Fibroblast of lung (primary cell): ENCODE measurements around the gene NAV1. TPM values are rescaled to one million over a fixed set of nuclear protein-coding genes. Genes with fewer than 3 reads are reported as not detected.
"Not testable (repeated sequence)": the region's sequence is repeated elsewhere in the genome, so short reads cannot be mapped to it uniquely, and the experiment has no call there.

Experiments
- DNase-seq, 2 donors: peaks; one replicate each; pipeline versions ENCODE4 v3.0.0 to v3.0.0-alpha.2; 2010; ENCODE audit warnings: low read depth in 2 of 2
- H2AFZ ChIP-seq: 2 replicates; pipeline ENCODE4 v1.5.1; 2012; ENCODE audit warnings: low read length, control low read depth, inconsistent platforms
- H3K27ac ChIP-seq: 2 replicates; pipeline ENCODE4 v1.5.1; 2011; ENCODE audit warnings: low read length, control low read depth; ENCODE audit not compliant: insufficient read depth
- H3K27me3 ChIP-seq: 2 replicates; pipeline ENCODE4 v1.5.1; 2011; ENCODE audit warnings: mild to moderate bottlenecking, low read length; ENCODE audit not compliant: control insufficient read depth, insufficient read depth
- H3K36me3 ChIP-seq: 2 replicates; pipeline ENCODE4 v1.5.1; 2011; ENCODE audit warnings: low read length; ENCODE audit not compliant: control insufficient read depth, insufficient read depth
- H3K4me1 ChIP-seq: 2 replicates; pipeline ENCODE4 v1.5.1; 2011; ENCODE audit warnings: low read length; ENCODE audit not compliant: control insufficient read depth, insufficient read depth; ENCODE audit errors: extremely low read depth
- H3K4me2 ChIP-seq: 2 replicates; pipeline ENCODE4 v1.5.1; 2011; ENCODE audit warnings: low read length, control low read depth; ENCODE audit not compliant: insufficient read depth; ENCODE audit errors: extremely low read depth
- H3K4me3 ChIP-seq, 4 experiments: fragments of 200-600 bp in 1 of 4; sonication (generic) in 1 of 4; replicated peaks in 1 of 4; 2 replicates each; pipeline ENCODE4 v1.5.1; 2011 to 2016; ENCODE audit warnings: low read length in 4 of 4, low read depth in 3 of 4, mild to moderate bottlenecking in 3 of 4, control low read depth in 2 of 4, inconsistent platforms in 1 of 4, mixed read lengths in 1 of 4; ENCODE audit not compliant: insufficient read depth in 1 of 4; ENCODE audit errors: control extremely low read depth in 1 of 4
- H3K79me2 ChIP-seq: 2 replicates; pipeline ENCODE4 v1.5.1; 2012; ENCODE audit warnings: mild to moderate bottlenecking, low read length, inconsistent platforms; ENCODE audit not compliant: control insufficient read depth, insufficient read depth
- H3K9ac ChIP-seq: 2 replicates; pipeline ENCODE4 v1.5.1; 2011; ENCODE audit warnings: mild to moderate bottlenecking, low read length, control low read depth; ENCODE audit not compliant: insufficient read depth
- H3K9me3 ChIP-seq: 2 replicates; pipeline ENCODE4 v1.5.1; 2012; ENCODE audit warnings: low read depth, low read length; ENCODE audit not compliant: control insufficient read depth, insufficient read depth
- H4K20me1 ChIP-seq: 2 replicates; pipeline ENCODE4 v1.5.1; 2011; ENCODE audit warnings: low read length; ENCODE audit not compliant: control insufficient read depth, insufficient read depth; ENCODE audit errors: extremely low read depth
- CTCF ChIP-seq, 2 donors: IDR thresholded peaks in 1 of 2; conservative IDR thresholded peaks in 1 of 2; 1 replicate in 1 of 2; 2 replicates in 1 of 2; pipeline ENCODE4 v1.5.1; 2011 to 2012; ENCODE audit warnings: low read length in 2 of 2, control low read depth in 1 of 2, inconsistent platforms in 1 of 2, low read depth in 1 of 2, mild to moderate bottlenecking in 1 of 2
- EZH2 ChIP-seq: IDR thresholded peaks from 2 replicates; pipeline ENCODE4 v1.5.1; 2012; ENCODE audit warnings: low read length, control low read depth, mild to moderate bottlenecking; ENCODE audit errors: missing control alignments
- polyA plus RNA-seq, 2 donors: library from polyadenylated mRNA; depleted of rRNA in 1 of 2; stranded (reverse) in 1 of 2; unstranded in 1 of 2; fragments of >200 nt; gene quantifications; 2 replicates each; pipeline ENCODE4 v1.2.1, GENCODE V29; 2011 to 2012; ENCODE audit warnings: missing spikeins in 1 of 2
- total RNA-seq: library from RNA; depleted of rRNA; stranded (reverse); fragments of >200 nt; gene quantifications from 2 replicates; pipeline ENCODE4 v1.2.1, GENCODE V29; 2014

NAV1 gene
- total and polyA plus RNA-seq, 2 donors (not counting 1 experiment from before 2014, with no cell fraction given): 19.8 to 64.0 TPM

- H3K9ac ChIP-seq: no peak overlapping the region
Observed at GRCh38 chr1:201491896-201492511, 46.9 kb upstream of the NAV1 start.

GRCh38 chr1:201493026-201493656 lies 45.8 kb upstream of the NAV1 start:
- Histone ChIP-seq H3K36me3 (peaks cover 23% of the 10 kb centered on the region), H3K4me1 (peaks cover 61% of the 10 kb centered on the region), H3K79me2 (peaks cover 30% of the 10 kb centered on the region)
- not testable (repeated sequence) for H3K9ac ChIP-seq, H3K27ac ChIP-seq, H3K27me3 ChIP-seq, H3K4me3 ChIP-seq, H3K9me3 ChIP-seq, H3K4me2 ChIP-seq, H4K20me1 ChIP-seq, H2AFZ ChIP-seq
- peak in 1 of 2 donors; percentile 30 for DNase-seq

More at GRCh38 chr1:201491896-201492511, 46.9 kb upstream of the NAV1 start:
- no peak overlapping the region for H3K4me3 ChIP-seq
- peak overlapping the region; percentile 13 for H3K27ac ChIP-seq
- no peaks in the 10 kb centered on the region for H3K27me3 ChIP-seq
- no peak overlapping the region for H2AFZ ChIP-seq
- peaks cover 24% of the 10 kb centered on the region for H3K79me2 ChIP-seq
- no peak overlapping the region for H3K4me2 ChIP-seq
- TF ChIP-seq CTCF (conservative IDR thresholded peaks at IDR 0.05 in 1 of 2, IDR thresholded peaks at IDR 0.05 in 1 of 2; ENCODE audit: low read depth in 1 of 2, low read length in 2 of 2) (no peak), EZH2 (no peak)
- DNase-seq: no peak
- no peaks in the 10 kb centered on the region for H3K9me3 ChIP-seq
- H4K20me1 ChIP-seq: no peaks in the 10 kb centered on the region
- peaks cover 64% of the 10 kb centered on the region for H3K4me1 ChIP-seq
- H3K36me3 ChIP-seq: peaks cover 26% of the 10 kb centered on the region

GRCh38 chr1:201493757-201494617 lies 44.9 kb upstream of the NAV1 start:
- Histone ChIP-seq H3K27ac (no peak overlapping the region), H3K4me3 (no peak overlapping the region), H2AFZ (no peak overlapping the region), H3K27me3 (no peaks in the 10 kb centered on the region), H3K79me2 (peaks cover 38% of the 10 kb centered on the region), H4K20me1 (no peaks in the 10 kb centered on the region), H3K4me1 (peaks cover 55% of the 10 kb centered on the region), H3K9me3 (no peaks in the 10 kb centered on the region), H3K36me3 (peaks cover 21% of the 10 kb centered on the region), H3K9ac (no peak overlapping the region), H3K4me2 (no peak overlapping the region)
- DNase-seq: peak; percentile 74 to 83
- TF ChIP-seq EZH2 (no peak), CTCF (conservative IDR thresholded peaks at IDR 0.05 in 1 of 2, IDR thresholded peaks at IDR 0.05 in 1 of 2; ENCODE audit: low read depth in 1 of 2, low read length in 2 of 2) (no peak)
